HG02759 (cell line): Measurements from ENCODE around the gene RBM33.
"Not testable (repeated sequence)": the region's sequence is repeated elsewhere in the genome, so short reads cannot be mapped to it uniquely, and the experiment has no call there.

ENCODE experiments used
- ATAC-seq: cut with Tn5 transposase; IDR thresholded peaks from one replicate; pipeline ENCODE4 v1.9.1; 2021; ENCODE audit warnings: mild to moderate bottlenecking, moderate library complexity; ENCODE audit not compliant: unreplicated experiment

RBM33 gene

DNA sequence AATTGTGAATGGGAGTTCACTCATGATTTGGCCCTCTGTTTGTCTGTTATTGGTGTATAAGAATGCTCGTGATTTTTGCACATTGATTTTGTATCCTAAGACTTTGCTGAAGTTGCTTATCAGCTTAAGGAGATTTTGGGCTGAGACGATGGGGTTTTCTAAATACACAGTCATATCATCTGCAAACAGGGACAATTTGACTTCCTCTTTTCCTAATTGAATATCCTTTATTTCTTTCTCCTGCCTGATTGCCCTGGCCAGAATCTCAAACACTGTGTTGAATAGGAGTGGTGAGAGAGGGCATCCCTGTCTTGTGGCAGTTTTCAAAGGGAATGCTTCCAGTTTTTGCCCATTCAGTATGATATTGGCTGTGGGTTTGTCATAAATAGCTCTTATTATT is 43.8 kb downstream of the RBM33 start:
- not testable (repeated sequence) for ATAC-seq

GRCh38 chr7:155690655-155691054 is 46.2 kb downstream of the RBM33 start:
- not testable (repeated sequence) for ATAC-seq

DNA sequence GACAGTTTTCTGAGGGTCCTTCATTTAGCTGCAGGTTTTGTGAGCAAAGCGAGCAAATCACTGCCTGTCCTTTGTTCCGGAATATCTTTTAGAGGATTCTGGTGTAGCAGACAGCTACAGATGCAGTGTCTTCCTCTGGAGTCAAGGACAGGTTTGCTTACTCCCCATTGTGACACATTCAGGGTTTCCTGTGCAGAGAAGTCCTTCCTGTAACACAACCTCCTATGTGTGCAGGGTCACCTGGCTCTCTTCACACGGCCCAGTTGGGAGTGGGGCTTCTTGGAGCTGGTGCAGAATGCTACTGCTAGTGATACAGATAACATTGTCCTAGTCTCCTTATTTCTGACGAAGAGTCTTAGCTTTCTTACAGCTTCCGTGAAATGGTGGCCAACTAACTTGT is 47.9 kb downstream of the RBM33 start:
- ATAC-seq, result no peak

GRCh38 chr7:155693826-155694225 is 49.4 kb downstream of the RBM33 start:
- no peak for ATAC-seq

GRCh38 chr7:155694851-155695250 is 50.4 kb downstream of the RBM33 start:
- no peak for ATAC-seq

DNA sequence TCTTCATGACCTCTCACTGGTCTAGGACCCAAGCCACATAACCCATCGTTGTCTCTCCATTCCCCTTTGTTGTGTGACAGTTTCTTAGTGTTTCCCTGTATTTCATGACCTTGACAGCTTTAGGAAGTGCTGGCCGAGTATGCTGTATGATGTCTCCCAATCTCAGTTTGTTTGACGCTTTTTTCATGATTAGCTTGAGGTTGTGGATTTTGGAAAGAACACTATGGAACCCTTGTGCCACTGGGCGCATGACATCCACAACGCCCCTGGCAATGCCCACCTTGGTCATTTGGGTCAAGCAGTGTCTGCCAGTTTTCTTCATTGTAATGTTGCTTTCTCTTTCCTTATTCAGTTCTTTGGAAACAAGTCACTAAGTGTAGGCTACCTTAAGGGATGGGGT is 52.3 kb downstream of the RBM33 start:
- no peak for ATAC-seq

GRCh38 chr7:155698633-155699032 is 54.2 kb downstream of the RBM33 start:
- ATAC-seq, result no peak

DNA sequence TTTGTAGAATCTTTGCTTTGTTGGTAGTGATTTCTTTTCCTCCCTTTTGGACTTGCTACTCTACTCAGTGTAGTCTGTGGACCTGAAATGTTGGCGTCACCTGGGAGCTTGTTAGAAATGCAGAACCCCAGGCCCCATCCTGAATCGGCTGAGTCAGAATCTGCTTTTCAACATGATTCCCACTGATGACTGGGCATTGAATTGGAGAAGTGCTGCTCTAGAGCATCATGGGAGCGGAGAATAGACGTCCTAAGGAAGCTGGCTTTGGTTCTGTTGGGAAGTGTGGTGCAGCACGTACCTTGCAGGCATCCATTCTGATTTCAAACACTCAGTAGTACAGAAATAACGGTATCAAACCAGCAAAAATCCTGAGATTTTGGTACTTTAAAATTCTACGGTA is 54.7 kb downstream of the RBM33 start:
- no peak for ATAC-seq

- ATAC-seq, result no peak
Measured at GRCh38 chr7:155700847-155701246, 56.4 kb downstream of the RBM33 start.

DNA sequence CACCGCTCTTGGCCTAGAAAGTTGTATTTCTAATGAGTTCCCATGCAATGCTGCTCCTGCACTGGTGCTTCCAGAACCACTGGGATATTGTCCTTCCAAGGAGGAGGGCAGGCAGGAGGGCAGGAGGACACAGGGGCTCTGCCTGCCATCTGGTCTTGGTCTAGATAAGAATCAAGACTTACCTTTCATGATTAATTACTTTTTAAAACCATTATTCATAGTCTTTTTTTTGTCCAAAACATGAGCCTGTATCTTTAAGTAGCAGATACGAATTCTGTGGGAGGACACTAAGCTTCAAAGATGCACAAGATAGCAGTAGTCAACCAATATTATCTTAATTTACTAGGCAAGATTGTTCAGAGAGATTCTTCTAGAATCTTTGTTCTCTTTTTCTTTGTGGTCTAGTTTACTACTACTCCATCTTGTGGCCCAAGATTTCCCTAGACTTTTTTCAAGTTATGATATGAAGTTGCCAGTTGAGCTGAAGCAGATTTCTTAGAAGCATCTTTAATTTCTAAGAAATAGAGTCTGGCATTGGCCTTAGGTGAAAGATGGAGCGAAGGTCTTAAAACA is 57.6 kb downstream of the RBM33 start:
- no peak for ATAC-seq

GRCh38 chr7:155702616-155703015 is 58.2 kb downstream of the RBM33 start:
- no peak for ATAC-seq

GRCh38 chr7:155705623-155706360 is 61.3 kb downstream of the RBM33 start:
- no peak for ATAC-seq

DNA sequence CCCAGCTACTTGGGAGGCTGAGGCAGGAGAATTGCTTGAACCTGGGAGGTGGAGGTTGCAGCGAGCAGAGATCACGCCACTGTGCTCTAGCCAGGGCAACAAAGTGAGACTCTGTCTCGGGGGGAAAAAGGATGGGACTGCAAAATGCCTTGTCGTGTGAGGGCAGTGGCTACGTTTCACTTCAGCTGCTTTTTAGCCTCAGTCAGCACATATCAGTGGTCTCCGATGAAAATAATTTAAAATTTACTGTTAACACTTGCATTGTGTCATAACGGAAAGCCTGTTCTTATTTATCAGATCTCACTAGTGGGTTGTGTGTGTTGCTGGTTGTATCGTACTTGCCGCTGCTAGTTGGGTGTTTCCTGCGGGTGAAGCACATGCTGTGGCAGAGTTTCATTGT is 61.9 kb downstream of the RBM33 start:
- no peak for ATAC-seq

DNA sequence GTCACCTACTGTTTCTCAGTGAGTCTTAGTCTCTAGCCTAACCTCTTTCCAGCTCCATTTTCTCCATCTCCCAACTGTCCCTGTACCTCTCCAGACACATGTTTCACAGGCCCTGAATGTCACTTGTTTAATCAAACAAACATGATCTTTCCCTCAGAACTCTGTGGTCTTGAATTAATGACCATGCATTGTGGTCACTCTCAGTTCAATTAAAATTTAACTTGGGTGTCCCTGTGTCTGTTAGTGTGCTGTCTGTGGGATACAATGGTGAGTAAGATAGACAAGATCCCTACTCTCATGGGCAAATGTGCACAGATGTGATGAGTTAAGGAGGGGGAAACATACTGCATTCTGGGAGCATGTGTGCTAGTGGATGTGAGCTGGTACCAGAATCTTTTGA is 65.0 kb downstream of the RBM33 start:
- ATAC-seq, result peak; percentile 49

DNA sequence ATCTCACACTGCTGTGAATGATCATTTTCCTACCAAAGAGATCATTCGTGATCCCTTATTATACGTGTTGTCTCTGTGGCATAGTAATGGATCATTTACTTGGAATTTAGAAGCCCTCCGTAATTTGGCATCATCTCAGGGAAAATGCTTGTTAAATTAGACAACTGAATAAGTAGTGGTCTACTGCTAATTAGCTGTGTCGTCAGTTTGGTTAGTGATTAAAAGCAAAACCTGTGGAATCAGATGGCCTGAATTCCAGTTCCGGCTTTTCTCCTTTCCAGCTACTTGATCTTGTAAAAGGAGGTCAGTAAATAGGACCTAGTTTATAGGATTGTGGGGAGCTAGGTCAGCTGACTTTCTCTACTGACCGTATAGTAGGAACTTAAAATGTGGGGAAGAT is 65.6 kb downstream of the RBM33 start:
- ATAC-seq, result no peak

- ATAC-seq, result peak; percentile 74
Measured at GRCh38 chr7:155710530-155710929, 66.1 kb downstream of the RBM33 start.

GRCh38 chr7:155711081-155711480 is 66.6 kb downstream of the RBM33 start:
- no peak for ATAC-seq

- ATAC-seq, result no peak
Measured at GRCh38 chr7:155713384-155713783, 68.9 kb downstream of the RBM33 start.

DNA sequence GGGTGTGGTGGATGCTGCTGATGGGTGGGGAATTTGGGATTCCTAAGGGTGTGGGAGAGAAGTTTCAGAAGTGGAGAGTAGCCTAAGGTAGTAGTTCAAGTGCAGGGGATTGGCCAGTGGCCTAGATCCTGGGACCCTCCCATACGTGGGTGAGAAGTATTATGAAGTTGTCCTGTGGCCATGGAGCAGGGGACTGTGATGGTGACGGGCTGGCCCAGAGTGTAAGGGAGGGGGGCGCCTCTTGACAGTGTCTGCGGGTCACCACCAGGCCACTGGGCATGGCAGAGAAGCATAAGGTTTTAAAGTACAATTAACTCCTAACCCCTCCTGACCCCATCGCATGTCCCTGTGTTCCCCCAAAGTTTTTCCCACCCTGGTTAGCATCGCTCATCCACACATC is 70.2 kb downstream of the RBM33 start:
- ATAC-seq, result no peak

- no peak for ATAC-seq
Measured at GRCh38 chr7:155715111-155715805, 70.8 kb downstream of the RBM33 start.

DNA sequence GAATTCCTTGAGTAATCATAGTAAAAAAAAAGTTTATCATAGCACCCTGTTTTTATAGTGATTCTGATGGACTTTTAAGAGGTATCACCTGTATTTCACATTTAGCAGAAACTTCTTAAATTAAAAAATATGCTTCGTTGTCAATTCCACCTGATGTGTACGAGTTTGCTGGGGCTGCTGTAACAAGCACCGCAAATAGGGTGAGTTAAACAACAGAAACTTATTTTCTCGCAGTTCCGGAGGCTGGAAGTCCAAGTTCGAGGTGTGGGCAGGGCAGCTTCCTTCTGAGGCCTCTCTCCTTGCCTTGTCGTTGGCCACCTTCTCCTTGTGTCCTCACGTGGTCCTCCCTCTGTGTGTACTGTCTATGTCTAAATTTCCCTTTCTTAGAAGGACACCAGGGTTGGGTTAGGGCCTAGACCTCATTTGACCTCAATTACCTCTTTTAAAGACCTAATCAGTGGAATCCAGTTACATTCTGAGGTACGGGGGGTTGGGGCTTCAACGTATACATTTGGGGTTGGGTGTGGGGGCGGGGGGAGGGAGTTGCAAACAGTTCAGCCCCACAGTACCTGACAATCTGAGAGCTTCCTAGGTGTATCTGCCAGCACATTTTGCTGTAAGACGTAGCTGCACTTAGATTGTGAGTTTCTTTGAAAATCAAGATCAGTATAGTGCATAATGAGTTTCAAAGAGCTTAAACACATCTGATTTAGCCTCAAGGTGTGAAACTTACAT is 72.7 kb downstream of the RBM33 start:
- no peak for ATAC-seq

DNA sequence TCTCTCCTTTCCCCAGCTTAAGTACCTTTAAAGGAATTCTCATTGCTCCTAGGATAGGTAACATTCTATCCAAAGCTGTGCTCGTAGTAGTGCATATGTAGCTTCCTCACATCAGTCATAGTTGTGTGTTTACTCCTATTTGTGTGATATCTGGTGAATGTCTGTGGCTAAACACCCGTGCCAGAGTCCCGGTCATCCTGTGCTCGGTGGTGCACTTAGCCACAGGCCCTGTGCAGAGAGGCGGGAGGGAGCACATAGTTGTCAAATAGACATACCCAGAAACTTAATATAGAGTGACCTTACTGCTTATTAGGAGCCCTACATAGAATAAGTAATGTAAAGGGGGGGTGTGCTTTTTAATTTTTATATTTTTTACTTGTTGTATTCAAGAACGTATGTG is 76.6 kb downstream of the RBM33 start:
- peak; percentile 43 for ATAC-seq
